Activated CD4-positive, alpha-beta T cell treated with anti-CD3 and anti-CD28 coated beads for 48 hours (primary cell): ENCODE measurements around the gene MSI2.
"Not testable (repeated sequence)": the region's sequence is repeated elsewhere in the genome, so short reads cannot be mapped to it uniquely, and the experiment has no call there.

Experiments
- DNase-seq: peaks from one replicate; pipeline ENCODE4 v3.0.0-alpha.2; 2020

The MSI2 gene

GRCh38 chr17:57489321-57489720 is 233.0 kb downstream of the MSI2 start:
- DNase-seq = no peak

- DNase-seq = no peak
Observed at GRCh38 chr17:57490111-57490845, 234.0 kb downstream of the MSI2 start.

- DNase-seq = no peak
Observed at GRCh38 chr17:57490890-57491289, 234.6 kb downstream of the MSI2 start.

- DNase-seq = no peak
Observed at GRCh38 chr17:57493171-57493570, 236.8 kb downstream of the MSI2 start.

GRCh38 chr17:57493625-57494024 is 237.3 kb downstream of the MSI2 start:
- DNase-seq = no peak

- no peak for DNase-seq
Observed at GRCh38 chr17:57494443-57494842, 238.1 kb downstream of the MSI2 start.

GRCh38 chr17:57495771-57496170 is 239.4 kb downstream of the MSI2 start:
- DNase-seq = no peak

GRCh38 chr17:57496382-57496781 is 240.1 kb downstream of the MSI2 start:
- DNase-seq = no peak

GRCh38 chr17:57498443-57498842 is 242.1 kb downstream of the MSI2 start:
- DNase-seq = no peak

- DNase-seq = not testable (repeated sequence)
Observed at GRCh38 chr17:57499221-57499620, 242.9 kb downstream of the MSI2 start.

- DNase-seq = peak; percentile 13
Observed at GRCh38 chr17:57499648-57500049, 243.3 kb downstream of the MSI2 start.

- no peak for DNase-seq
Observed at GRCh38 chr17:57501016-57501415, 244.7 kb downstream of the MSI2 start.

- DNase-seq = no peak
Observed at GRCh38 chr17:57502022-57502421, 245.7 kb downstream of the MSI2 start.

- no peak for DNase-seq
Observed at GRCh38 chr17:57502811-57503241, 246.5 kb downstream of the MSI2 start.

- no peak for DNase-seq
Observed at GRCh38 chr17:57504208-57504607, 247.9 kb downstream of the MSI2 start.

- DNase-seq = no peak
Observed at GRCh38 chr17:57505841-57506773, 249.8 kb downstream of the MSI2 start.

GRCh38 chr17:57506774-57507127 is 250.4 kb downstream of the MSI2 start:
- no peak for DNase-seq

- no peak for DNase-seq
Observed at GRCh38 chr17:57507828-57508227, 251.5 kb downstream of the MSI2 start.

GRCh38 chr17:57508671-57509070 is 252.3 kb downstream of the MSI2 start:
- no peak for DNase-seq

- DNase-seq = no peak
Observed at GRCh38 chr17:57511475-57512123, 255.3 kb downstream of the MSI2 start.

- no peak for DNase-seq
Observed at GRCh38 chr17:57512258-57512657, 255.9 kb downstream of the MSI2 start.

- DNase-seq = no peak
Observed at GRCh38 chr17:57512691-57513090, 256.4 kb downstream of the MSI2 start.

GRCh38 chr17:57513569-57513968 is 257.2 kb downstream of the MSI2 start:
- no peak for DNase-seq

GRCh38 chr17:57514614-57515013 is 258.3 kb downstream of the MSI2 start:
- no peak for DNase-seq
